HG03460 (cell line): Measurements from ENCODE around the gene PLPP7.
"Not testable (repeated sequence)": the region's sequence is repeated elsewhere in the genome, so short reads cannot be mapped to it uniquely, and the experiment has no call there.

Experiments used
- ATAC-seq: cut with Tn5 transposase; IDR thresholded peaks from one replicate; pipeline ENCODE4 v1.9.1; 2021; ENCODE audit not compliant: unreplicated experiment

PLPP7 gene

DNA sequence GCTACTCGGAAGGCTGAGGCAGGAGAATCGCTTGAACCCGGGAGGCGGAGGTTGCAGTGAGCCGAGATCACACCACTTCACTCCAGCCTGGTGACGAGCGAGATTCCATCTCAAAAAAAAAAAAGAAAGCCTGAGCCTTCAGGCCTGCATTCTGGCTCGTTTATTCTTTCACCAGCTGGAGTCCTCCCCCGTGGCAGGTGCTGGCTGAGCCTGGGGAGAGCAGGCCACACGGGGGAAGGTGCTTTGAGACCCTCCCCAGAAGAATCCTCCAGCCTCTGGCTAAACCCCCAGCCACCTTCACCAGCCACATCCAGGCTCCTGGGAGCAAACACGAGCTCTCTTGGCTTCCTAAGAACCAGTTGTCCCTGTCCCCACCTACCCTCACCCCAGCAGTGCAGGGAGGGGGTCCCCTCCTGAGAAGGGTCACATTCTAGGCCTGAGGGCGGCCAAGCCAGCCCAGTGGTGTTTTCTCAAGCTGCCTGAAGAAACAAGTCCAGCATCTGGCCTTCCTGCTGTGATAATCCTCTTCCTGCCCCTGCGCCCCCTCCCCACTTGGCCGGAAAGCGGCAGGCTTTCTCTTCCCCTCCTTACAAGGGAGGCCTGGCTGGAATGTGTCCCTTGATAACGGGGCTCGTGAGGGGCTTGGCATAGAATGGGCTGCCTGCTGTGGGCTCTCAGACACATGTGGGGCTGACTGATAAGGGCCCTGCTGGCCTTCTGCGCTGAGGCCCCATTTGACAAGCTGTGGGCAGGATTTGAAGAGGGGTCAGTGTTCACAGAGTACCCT is 41.5 kb downstream of the PLPP7 start:
- ATAC-seq = no peak

DNA sequence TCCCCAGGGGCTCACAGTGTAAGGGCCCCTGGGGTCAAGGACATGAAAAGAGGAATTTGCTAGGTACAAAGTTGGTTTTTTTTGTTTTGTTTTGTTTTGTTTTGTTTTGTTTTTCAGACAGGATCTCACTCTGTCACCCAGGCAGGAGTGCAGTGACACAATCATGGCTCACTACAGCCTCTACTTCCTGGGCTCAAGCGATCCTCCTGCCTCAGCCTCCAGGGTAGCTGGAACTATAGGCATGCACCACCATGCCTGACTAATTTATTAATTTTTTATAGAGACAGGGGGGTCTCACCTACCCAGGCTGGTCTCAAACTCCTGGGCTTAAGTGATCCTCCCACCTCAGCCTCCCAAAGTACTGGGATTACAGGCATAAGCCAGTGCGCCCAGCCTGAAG is 42.5 kb downstream of the PLPP7 start:
- not testable (repeated sequence) for ATAC-seq

DNA sequence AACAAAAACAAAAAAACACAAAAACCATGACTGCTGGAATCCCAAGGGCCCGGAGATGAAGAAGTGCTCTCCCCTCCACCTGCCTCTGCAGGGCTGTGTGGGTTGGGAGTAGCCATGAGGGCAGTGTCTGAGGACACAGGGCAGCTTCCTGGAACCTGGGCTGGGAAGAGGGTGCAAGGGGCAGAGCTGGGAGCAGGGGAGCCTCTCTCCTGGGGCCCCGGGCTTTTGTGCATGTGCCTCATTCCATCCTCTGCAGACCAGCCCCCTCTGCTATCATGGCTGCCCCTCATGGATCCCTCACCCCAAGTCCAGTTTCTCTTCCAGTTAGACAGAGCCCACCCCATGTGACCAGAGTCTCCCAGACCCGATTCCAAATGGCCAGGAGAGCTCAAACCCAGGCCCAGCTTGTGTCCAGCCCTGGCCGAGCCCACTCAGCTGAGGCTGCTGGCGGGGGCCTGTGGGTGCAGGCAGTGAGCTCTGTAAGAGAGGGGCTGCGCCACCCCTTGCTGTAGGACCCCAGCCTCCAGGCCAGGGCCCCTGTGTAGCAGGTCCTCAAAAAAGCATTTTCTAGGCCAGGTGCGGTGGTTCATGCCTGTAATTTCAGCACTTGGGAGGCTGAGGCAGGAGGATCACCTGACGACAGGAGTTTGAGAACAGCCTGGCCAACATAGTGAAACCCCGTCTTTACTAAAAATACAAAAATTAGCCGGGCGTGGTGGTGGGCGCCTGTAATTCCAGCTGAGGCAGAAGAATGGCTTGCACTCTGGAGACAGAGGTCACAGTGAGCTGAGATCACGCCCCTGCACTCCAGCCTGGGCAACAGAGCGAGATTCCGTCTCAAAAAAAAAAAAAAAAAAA is 44.5 kb downstream of the PLPP7 start:
- ATAC-seq = no peak

DNA sequence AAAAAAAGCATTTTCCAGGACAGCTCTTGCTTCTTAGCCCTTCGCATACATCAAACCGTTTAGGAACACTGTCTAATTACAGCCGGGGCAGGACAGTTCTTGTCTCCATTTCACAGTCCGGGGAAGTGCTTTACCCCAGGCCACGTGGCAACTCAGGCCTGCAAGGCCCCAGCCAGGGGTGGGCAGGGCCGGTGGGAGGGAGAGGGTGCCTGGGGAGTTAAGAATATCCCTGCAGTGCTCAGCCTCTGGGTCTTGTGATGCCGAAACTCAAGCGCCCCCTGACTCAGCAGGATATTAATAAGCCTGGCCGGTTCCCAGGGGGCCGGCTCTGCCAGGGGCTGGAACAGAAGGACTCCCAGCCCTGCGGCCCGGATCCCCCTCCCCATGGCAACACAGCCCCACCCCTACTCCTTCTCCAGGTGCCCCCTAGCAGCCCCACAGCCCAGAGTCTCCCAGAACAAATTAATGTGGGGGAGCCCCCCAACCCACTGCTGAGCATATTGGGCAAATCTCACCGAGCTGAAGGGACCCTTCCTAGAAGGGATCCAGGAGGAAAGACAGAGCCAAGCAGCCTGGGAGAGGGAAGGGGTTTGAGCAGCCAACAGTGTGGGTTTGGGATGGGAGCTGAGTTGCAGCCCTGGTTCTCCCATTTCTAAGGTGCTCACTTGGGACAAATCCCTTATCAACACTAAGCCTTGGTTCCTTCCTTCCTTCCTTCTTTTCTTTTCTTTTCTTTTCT is 45.3 kb downstream of the PLPP7 start:
- no peak for ATAC-seq

DNA sequence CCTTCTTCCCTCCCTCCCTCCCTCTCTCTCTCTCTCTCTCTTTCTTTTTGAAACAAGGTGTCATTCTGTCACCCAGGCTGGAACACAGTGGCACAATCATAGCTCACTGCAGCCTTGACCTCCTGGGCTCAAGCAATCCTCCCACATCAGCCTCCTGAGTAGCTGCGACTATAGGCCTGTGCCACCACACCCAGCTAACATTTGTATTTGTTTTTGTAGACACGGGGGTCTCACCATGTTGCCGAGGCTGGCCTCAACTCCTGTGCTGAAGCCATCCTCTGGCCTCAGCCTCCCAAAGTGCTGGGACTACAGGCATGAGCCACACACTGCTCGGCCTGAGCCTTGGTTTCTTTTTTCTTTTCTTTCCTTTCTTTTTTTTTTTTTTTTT is 45.8 kb downstream of the PLPP7 start:
- ATAC-seq = no peak

DNA sequence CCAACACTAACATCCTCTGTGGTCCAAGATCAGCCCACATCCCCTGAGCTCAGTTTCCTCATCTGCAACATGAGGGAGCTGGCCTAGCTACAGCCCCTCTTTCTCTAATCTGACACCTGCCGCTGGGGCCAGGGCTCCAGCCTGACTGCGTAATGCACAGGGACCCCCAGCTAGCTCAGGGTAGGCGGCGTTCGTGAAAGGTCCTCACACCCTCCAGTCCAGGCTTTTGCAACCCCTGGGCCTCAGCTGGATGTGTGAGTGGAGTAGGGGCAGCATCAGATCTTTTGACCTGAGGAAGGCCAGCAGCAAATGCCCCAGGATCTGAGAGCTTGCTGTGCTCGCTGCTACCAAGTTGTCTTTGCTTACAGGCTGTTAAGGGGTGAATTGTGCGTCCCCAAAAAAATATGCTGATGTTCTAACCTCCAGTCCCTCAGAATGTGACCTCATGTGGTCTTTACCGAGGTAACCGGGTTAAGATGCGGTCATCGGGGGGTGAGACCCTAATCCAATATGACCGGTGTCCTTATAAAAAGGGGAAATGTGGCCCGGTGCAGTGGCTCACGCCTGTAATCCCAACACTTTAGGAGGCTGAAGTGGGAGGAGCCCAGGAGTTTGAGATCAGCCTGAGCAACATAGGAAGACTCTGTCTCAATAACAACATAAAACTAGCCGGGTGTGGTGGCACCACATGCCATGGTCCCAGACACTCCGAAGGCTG is 47.8 kb downstream of the PLPP7 start:
- ATAC-seq = no peak

DNA sequence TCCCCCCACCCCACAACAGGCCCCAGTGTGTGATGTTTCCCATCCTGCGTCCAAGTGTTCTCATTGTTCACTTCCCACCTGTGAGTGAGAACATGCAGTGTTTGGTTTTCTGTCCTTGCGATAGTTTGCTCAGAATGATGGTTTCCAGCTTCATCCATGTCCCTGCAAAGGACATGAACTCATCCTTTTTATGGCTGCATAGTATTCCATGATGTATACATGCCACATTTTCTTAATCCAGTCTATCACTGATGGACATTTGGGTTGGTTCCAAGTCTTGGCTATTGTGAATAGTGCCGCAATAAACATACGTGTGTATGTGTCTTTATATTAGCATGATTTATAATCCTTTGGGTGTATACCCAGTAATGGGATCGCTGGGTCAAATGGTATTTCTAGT is 49.7 kb downstream of the PLPP7 start:
- not testable (repeated sequence) for ATAC-seq

DNA sequence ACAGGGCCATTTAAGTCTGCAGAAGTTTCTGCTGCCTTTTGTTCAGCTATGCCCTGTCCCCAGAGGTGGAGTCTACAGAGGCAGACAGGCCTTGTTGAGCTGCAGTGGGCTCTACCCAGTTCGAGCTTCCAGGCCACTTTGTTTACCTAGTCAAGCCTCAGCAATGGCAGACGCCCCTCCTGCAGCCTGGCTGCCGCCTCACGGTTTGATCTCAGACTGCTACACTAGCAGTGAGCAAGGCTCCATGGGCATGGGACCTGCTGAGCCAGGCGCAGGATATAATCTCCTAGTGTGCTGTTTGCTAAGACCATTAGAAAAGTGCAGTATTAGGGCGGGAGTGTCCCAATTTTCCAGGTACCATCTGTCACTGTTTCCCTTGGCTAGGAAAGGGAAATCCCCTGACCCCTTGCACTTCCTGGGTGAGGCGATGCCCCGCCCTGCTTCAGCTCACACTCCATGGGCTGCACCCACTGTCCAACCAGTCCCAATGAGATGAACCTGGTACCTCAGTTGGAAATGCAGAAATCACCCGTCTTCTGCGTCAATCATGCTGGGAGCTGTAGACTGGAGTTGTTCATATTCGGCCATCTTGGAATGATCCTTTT is 55.5 kb downstream of the PLPP7 start:
- not testable (repeated sequence) for ATAC-seq

DNA sequence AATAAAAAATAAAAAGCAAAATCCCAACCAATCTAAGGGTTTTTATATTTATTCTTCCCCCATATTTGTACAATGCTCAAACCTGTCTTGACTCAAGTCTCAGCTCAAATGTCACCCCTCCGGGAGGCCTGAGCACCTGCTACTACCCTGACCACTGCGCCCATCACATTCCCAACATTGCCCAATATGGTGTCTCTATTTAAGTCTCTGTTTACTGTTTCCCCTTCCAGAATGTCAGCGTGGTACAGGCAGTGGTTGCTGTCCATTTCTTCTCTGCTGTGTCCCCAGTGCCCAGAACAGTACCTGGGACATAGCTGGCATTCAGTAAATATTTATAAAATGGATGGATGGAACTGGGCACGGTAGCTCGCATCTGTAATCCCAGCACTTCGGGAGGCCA is 57.0 kb downstream of the PLPP7 start:
- no peak for ATAC-seq

DNA sequence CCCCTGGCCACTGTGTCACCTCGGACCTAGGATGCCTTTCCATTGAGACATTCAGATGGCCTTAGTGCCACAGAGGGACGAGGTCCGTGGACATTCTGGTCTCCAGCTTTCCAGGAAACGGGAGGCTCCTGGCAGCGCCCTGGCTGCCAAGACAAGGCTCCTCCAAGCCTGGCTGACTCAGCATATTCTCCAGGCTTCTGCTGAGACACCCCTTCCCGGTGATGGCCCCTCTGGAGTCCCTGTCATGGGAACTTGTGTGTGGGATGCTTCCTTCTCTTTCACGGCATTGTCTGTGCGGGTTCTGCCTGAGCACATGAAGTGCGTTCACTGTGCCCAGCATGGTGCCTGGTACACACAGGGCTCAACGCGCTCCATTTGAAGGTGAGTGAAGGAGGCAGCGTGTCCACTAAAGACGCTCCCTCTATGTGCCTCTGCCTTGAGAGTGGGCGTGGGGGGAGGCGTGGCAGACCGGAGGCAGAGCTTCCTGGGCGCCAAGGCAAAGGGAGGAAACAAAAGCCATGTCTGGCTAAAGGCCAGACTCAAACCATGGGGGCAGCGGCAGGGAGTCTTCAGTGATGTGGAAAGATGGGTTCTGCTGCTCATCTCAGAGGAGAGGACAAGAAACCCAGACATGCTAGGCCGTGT is 58.0 kb downstream of the PLPP7 start:
- ATAC-seq = no peak

DNA sequence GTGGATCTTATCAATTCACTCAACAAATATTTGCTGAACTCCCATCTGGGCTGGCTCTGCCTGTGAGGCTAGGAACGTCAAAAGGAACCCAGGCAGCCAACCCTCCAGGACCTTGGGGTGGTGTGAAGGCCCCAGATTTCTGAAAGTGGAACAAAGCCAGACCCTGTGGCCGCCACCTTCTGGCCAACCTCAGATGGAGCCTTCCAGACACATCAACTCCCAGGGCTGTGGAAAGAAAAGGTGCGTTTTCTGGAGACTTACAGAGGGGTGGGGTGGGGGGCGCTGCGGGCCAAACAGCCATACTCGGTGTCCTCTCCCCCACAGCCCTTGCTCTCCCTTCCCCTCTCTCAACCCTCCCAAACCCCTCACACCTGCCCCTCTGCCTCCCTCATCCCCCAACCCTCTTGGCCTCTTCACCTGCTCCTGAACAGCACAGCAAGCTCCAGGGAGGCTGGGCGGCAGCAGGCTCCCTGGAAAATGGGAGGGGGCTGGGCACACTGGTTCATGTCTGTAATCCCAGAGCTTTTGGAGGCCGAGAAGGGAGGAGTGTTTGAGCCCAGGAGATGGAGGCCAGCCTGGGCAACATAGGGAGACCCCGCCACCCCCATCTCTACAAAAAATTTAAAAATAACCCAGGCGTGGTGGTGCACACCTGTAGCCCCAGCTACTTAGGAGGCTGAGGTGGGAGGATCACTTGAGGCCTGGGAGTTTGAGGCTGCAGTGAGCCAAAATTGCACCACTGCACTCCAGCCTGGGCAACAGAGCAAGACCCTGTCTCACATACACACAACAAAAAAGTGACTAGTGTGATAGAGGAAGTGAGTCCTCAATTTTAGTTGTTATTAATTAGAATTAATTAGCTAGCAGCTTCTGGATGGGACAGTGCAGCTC is 59.4 kb downstream of the PLPP7 start:
- no peak for ATAC-seq

DNA sequence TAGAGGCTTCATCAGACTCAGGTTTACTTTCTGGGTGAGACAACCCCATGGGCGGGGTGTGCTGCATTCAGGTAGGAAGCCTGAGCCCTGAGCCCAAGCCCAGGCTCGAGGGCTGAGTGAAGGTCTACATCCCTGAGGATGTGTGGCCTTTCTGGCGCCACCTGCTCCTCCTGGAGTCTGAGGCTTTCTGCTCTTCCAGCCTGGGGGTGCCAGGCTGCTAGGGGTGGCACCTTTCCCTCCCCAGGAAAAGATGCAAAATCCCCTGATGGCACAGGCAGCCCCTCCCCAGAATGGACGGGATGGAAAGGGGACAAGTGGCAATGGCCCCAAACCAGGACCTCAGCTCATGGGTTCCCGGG is 60.0 kb downstream of the PLPP7 start:
- ATAC-seq = no peak

DNA sequence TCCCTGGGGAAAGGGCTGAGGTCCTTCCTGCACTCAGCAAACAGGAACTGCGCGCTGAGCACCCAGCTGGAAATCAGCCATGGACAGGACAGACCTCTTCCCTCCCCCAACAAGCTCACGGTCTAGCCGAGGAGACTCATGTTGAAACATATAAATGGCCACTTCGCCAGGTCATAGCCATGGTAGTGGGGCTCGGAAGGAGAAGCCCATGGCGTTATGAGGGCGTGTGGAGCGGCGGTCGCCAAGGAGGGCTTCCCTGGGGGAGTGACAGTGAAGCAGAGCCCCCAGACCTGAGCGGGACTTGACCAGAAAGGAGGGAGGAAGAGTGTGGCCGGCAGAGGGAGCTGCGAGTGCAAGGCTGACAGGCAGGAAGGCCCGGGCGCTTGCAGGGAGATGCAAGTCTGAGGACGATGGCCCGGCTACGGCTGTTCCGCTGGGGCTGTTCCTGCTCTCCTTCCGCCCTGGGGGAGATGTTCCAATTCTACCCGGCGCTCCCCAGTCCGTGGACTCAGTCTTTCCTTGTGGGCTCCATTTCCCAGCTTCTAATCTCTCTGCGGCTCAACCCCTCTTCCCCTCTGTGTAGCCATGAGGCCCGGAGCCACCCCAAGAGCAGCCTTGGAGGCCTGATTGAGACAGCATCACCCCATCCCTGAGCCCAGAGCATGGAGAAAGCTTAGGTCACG is 60.5 kb downstream of the PLPP7 start:
- no peak for ATAC-seq

DNA sequence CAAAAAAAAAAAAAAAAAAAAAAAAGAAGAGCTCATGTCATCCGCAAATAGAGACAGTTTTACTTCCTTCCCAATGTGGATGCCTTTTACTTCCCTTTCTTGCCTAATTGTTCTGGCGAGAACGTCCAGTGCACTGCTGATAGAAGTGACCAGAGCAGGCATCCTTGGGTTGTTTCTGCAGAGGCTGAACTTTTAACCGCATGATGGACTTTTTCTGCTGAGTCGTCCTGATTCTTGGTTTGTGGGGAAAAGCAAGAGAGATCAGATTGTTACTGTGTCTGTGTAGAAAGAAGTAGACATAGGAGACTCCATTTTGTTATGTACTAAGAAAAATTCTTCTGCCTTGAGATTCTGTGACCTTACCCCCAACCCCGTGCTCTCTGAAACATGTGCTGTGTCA is 67.0 kb downstream of the PLPP7 start:
- ATAC-seq = not testable (repeated sequence)

DNA sequence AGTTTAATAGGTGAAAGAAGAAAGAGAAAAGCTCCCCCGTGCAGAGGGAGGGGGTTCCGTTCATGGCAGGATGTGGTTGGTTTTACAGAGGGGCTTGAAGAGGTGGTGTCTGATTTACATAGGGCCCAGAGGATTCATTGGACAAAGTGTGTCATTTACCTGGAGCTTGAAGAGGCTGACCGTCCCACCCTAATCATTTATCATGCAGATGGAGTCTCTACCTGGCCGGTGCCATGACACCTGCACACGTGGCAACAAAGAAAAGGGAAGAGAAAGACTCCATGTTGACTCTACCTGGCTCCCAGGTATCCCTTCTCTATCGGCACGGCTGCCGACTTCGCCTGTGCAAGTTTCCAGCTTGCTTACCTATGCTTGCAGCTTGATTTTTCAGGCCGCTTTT is 69.0 kb downstream of the PLPP7 start:
- ATAC-seq = no peak
